ENCODE measurements around the gene ERCC1.

The ERCC1 gene

GRCh38 chr19:45451131-45451849, 27.6 kb upstream of the ERCC1 start:
- H3K27me3 ChIP-seq (ENCODE audit: control insufficient read depth, insufficient read depth, low read length) = no peaks in the 10 kb centered on the region
- no peak for TF ChIP-seq CTCF (IDR thresholded peaks at IDR 0.05)
- peaks cover 23% of the 10 kb centered on the region for H3K4me1 ChIP-seq

GRCh38 chr19:45450012-45450333, 26.3 kb upstream of the ERCC1 start:
- Histone ChIP-seq H3K27me3 (ENCODE audit: control insufficient read depth, insufficient read depth, low read length) (no peaks in the 10 kb centered on the region), H3K27ac (peak overlapping the region; percentile 82), H3K9ac (no peak overlapping the region), H3K36me3 (ENCODE audit: control insufficient read depth, insufficient read depth, low read length) (no peaks in the 10 kb centered on the region), H3K4me2 (ENCODE audit: low read length) (peak overlapping the region; percentile 96), H3K4me3 (ENCODE audit: low read depth, low read length) (peak overlapping the region; percentile 91), H3K4me1 (peaks cover 12% of the 10 kb centered on the region), H2AFZ (peak overlapping the region; percentile 89), H3K79me2 (no peaks in the 10 kb centered on the region), H3K9me3 (ENCODE audit: control insufficient read depth, low read length) (no peaks in the 10 kb centered on the region)
- no peak for TF ChIP-seq CTCF (IDR thresholded peaks at IDR 0.05)

More at GRCh38 chr19:45451131-45451849, 27.6 kb upstream of the ERCC1 start:
- Histone ChIP-seq H3K79me2 (no peaks in the 10 kb centered on the region), H3K9me3 (ENCODE audit: control insufficient read depth, low read length) (no peaks in the 10 kb centered on the region), H3K9ac (peak overlapping the region; percentile 99), H3K4me3 (ENCODE audit: low read depth, low read length) (peak overlapping the region; percentile 97), H2AFZ (peak overlapping the region; percentile 86), H3K4me2 (ENCODE audit: low read length) (peak overlapping the region; percentile 100), H3K36me3 (ENCODE audit: control insufficient read depth, insufficient read depth, low read length) (no peaks in the 10 kb centered on the region), H3K27ac (peak overlapping the region; percentile 99)

- no peaks in the 10 kb centered on the region for H3K27me3 ChIP-seq (ENCODE audit: control insufficient read depth, insufficient read depth, low read length)
- peaks cover 18% of the 10 kb centered on the region for H3K4me1 ChIP-seq
- no peaks in the 10 kb centered on the region for H3K36me3 ChIP-seq (ENCODE audit: control insufficient read depth, insufficient read depth, low read length)
- H3K79me2 ChIP-seq = peaks cover 3% of the 10 kb centered on the region
- no peaks in the 10 kb centered on the region for H3K9me3 ChIP-seq (ENCODE audit: control insufficient read depth, low read length)
- H2AFZ ChIP-seq = no peak overlapping the region
- TF ChIP-seq CTCF (IDR thresholded peaks at IDR 0.05) = no peak
- no peak overlapping the region for H3K4me3 ChIP-seq (ENCODE audit: low read depth, low read length)
- no peak overlapping the region for H3K9ac ChIP-seq
- no peak overlapping the region for H3K27ac ChIP-seq
- no peak overlapping the region for H3K4me2 ChIP-seq (ENCODE audit: low read length)
Measured at GRCh38 chr19:45448887-45449299, 25.2 kb upstream of the ERCC1 start.

- H3K4me1 ChIP-seq = peaks cover 18% of the 10 kb centered on the region
Measured at GRCh38 chr19:45448425-45448756, 24.7 kb upstream of the ERCC1 start.

More at GRCh38 chr19:45448425-45448756, 24.7 kb upstream of the ERCC1 start:
- Histone ChIP-seq H3K27me3 (ENCODE audit: control insufficient read depth, insufficient read depth, low read length) (no peaks in the 10 kb centered on the region), H3K79me2 (peaks cover 3% of the 10 kb centered on the region), H3K9ac (no peak overlapping the region), H3K27ac (no peak overlapping the region), H2AFZ (no peak overlapping the region), H3K36me3 (ENCODE audit: control insufficient read depth, insufficient read depth, low read length) (no peaks in the 10 kb centered on the region), H3K4me2 (ENCODE audit: low read length) (no peak overlapping the region), H3K9me3 (ENCODE audit: control insufficient read depth, low read length) (no peaks in the 10 kb centered on the region), H3K4me3 (ENCODE audit: low read depth, low read length) (no peak overlapping the region)
- TF ChIP-seq CTCF (IDR thresholded peaks at IDR 0.05) = no peak
